Subcutaneous adipose tissue (tissue), 4 donors: ENCODE measurements around the gene ZNF451. TPM values are rescaled to one million over a fixed set of nuclear protein-coding genes. Genes with fewer than 3 reads are reported as not detected.

Source experiments
- total RNA-seq, 4 donors: library from RNA; depleted of rRNA; stranded (reverse); fragments of >200 nt; gene quantifications; one replicate each; pipeline ENCODE4 v1.1.0, GENCODE V29; 2016
- TF ChIP-seq, protein P1 (sequence below): fragments of 450-650 bp; IDR thresholded peaks from one replicate; pipeline ENCODE4 v1.5.1; 2016; ENCODE audit warnings: low read depth, mild to moderate bottlenecking, control low read depth, antibody characterized with exemption, moderate library complexity

ZNF451 gene
- total RNA-seq, 4 donors from 2014 or later: 64.3 to 83.5 (median 73.8) TPM

DNA sequence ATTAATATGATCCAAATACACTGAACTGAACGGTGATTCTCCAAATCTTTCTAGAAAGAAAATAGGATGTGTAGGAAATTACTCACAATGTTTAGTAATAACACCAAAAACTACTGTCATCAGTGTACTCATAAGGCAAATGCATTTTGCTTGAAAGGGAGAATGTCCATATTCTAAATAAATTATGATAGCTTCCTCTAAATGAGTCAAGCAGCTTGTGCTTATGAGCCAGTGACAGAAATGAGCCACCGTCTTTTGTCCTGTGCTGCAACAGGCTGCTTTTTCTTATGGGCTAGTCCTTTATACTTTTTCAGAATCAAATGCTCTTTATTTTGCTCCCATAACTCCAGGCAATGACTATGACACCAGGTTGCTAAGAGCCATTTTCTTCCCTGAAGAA, 4.5 kb upstream of the ZNF451 start:
- TF ChIP-seq, protein P1, sequence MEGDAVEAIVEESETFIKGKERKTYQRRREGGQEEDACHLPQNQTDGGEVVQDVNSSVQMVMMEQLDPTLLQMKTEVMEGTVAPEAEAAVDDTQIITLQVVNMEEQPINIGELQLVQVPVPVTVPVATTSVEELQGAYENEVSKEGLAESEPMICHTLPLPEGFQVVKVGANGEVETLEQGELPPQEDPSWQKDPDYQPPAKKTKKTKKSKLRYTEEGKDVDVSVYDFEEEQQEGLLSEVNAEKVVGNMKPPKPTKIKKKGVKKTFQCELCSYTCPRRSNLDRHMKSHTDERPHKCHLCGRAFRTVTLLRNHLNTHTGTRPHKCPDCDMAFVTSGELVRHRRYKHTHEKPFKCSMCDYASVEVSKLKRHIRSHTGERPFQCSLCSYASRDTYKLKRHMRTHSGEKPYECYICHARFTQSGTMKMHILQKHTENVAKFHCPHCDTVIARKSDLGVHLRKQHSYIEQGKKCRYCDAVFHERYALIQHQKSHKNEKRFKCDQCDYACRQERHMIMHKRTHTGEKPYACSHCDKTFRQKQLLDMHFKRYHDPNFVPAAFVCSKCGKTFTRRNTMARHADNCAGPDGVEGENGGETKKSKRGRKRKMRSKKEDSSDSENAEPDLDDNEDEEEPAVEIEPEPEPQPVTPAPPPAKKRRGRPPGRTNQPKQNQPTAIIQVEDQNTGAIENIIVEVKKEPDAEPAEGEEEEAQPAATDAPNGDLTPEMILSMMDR: no peak

DNA sequence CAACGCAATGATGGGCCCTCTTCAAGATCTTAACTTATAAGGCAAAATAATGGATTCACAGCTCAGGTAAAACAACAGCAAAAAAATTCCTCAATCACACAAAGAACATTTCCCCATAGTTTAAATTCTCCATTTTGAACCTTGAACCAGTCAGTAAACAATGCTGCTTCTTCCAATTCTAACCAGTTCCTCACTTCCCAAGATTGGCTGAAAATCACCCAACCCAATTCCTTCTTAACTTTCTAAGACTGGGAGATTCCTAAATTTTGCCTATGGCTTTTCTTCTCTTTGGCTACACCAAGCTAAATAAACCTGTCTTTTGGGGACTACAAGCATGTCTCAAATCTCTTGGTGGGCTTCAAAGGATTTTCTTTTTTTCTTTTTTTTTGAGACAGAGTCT, 3.1 kb upstream of the ZNF451 start:
- TF ChIP-seq, protein P1: no peak

DNA sequence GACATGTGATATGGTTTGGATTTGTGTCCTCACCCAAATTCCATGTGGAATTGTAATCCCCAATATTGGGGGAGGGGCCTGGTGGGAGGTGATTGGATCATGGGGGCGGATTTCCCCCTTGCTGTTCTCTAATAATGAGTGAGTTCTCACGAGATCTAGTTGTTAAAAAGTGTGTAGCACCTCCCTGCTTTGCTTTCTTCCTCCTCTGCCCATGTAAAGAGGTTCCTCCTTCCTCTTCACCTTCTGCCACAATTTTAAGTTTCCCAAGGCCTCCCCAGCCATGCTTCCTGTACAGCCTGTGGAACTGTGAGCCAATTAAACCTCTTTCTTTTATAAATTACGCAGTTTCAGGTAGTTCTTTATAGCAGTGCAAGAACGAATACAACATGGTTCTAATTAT, 2.1 kb upstream of the ZNF451 start:
- TF ChIP-seq, protein P1: no peak

DNA sequence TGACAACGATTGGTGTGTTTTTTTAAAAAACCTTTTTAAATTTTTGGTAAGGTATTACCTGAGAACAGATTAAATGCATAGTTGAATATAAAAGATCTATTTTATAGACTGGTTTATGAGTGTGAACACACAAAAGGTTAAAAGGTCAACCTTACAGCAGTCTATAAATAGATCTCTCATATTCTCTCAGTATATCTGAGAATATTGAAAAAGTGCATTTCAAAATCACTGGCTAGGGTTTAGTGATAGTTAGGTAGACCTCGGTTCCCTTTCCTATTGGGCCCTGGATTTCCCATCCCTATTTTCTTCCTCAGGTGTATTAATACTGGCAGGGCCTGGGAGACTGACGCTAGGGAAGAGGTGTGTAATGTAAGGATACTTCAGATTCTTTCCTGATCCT, 723 bp upstream of the ZNF451 start:
- TF ChIP-seq, protein P1: no peak

DNA sequence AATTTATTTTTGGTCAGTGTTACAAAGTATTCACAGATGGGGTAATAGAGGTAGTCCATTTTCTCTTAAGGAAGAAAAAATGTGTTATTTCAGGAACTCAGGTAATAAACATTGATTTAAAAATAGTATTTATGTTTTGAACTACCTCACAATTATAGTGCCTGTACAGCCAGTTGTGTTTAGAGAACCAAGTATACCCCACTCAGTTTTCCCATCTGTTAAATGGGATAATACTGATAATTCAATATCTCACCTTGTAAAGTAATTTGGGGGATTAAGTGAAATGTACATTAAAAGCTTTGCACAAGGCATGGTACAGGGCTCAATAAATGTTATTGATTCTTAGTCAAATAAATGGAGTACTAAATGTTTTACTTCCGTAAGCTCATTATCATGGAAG, 4.7 kb downstream of the ZNF451 start:
- TF ChIP-seq, protein P1: no peak

DNA sequence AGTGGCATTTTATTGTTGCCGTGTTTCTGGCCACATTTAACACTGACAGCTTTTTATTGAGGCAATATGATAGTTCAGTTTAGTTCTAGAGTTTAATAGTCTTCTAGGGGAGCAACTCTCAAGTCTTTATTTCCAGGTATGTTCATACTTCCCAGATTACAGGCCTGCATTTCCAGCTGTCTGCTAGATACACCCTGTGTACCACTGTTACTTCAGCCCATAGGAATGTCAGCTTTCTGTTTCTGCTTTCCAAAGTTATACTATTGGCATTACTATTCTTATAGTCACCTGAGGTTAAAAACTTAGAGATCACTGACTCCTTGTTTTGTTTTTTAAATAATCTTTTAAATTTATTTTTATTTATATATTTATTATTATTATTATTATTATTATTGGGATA, 7.6 kb downstream of the ZNF451 start:
- TF ChIP-seq, protein P1: no peak

DNA sequence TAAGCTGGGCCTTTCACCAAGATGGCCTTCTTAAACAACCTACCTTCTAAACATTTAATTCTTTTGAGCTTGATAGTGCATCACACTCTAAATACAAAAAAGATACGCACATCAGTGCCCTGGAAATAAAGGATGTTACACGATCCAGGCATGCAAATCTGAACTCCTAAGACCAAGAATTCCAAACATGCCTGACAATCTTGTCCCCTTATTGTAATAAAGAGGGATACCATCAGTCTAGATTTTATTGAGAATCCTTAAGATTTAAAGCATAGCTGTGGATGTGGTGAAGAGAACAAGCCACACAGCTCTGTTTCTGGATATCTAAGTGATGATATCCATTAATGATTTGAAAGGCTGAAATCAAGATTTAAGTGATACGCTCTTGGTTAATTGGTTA, 13.0 kb downstream of the ZNF451 start:
- TF ChIP-seq, protein P1: no peak

DNA sequence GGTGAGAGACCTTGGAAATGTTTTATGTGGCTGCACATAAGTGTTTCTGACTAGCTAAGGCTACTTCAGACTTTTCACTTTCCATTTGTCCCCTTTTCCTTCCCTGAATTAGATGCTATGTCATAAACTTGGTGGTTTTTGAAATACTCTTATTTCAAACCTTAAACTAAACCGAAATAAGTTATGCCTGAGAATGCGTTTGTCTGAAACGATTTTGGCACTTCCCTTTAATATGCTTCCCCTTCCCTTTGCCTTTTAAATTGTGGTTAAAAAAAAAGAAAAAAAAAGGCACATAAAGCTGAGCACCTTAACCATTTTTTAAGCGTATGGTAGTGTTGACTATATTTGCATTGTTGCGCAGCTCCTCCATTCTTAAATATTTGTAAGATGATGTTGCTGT, 14.3 kb downstream of the ZNF451 start:
- TF ChIP-seq, protein P1: no peak
